Measurements from ENCODE around the gene SCO1. TPM values are rescaled to one million over a fixed set of nuclear protein-coding genes. Genes with fewer than 3 reads are reported as not detected.

The SCO1 gene
- 25.2 and 35.3 TPM in 2 replicates for total RNA-seq

GRCh38 chr17:10697092-10698081, at the start of gene SCO1, which contains the start of gene ADPRM:
TSS of gene SCO1 (minus strand) at chr17:10697533. CDS start at chr17:10697507, 26 bp downstream.
TSS of gene ADPRM (plus strand) at chr17:10697594. CDS start at chr17:10704927, 7,333 bp downstream.

GRCh38 chr17:10729334-10730193, 32.2 kb upstream of the SCO1 start, which contains the start of gene TMEM220:
TSS of gene TMEM220 (minus strand) at chr17:10730023. CDS start at chr17:10729851, 172 bp downstream.

GRCh38 chr17:10657148-10657547, 40.2 kb downstream of the SCO1 start, which contains the start of gene MYH3:
TSS of gene MYH3 (minus strand) at chr17:10657309. CDS start at chr17:10655064, 2,245 bp downstream.

Other genes starting within 250 kb of the SCO1 start
- under 0.01 TPM in 1 of 2 replicates, not detected in the other for gene MYH4, start 228.0 kb downstream of the SCO1 start, total RNA-seq
- under 0.01 and 0.09 TPM in 2 replicates for gene MYH1, start 179.0 kb downstream of the SCO1 start, total RNA-seq
- gene MYH2, start 147.9 kb downstream of the SCO1 start, total RNA-seq, result under 0.01 and 0.97 TPM in 2 replicates
- gene MYH3, start 40.2 kb downstream of the SCO1 start, total RNA-seq, result 1.2 and 1.5 TPM in 2 replicates
- 10.8 and 19.0 TPM in 2 replicates for gene ADPRM, start 61 bp upstream of the SCO1 start, total RNA-seq
- gene TMEM220, start 32.5 kb upstream of the SCO1 start, total RNA-seq, result 0.69 and 1.2 TPM in 2 replicates
- gene TMEM238L, start 106.6 kb upstream of the SCO1 start, total RNA-seq, result not detected in 2 replicates
- not detected in 2 replicates for gene PIRT, start 140.6 kb upstream of the SCO1 start, total RNA-seq

Measured in smooth muscle cell of the umbilical artery (primary cell).